Superior temporal gyrus (tissue), 1 donor: ENCODE measurements around the gene PC.
"Not testable (repeated sequence)": the region's sequence is repeated elsewhere in the genome, so short reads cannot be mapped to it uniquely, and the experiment has no call there.

Experiments
- DNase-seq: peaks from one replicate; pipeline ENCODE4 v3.0.0-alpha.2; 2016; ENCODE audit errors: extremely low spot score

Gene PC, protein sequence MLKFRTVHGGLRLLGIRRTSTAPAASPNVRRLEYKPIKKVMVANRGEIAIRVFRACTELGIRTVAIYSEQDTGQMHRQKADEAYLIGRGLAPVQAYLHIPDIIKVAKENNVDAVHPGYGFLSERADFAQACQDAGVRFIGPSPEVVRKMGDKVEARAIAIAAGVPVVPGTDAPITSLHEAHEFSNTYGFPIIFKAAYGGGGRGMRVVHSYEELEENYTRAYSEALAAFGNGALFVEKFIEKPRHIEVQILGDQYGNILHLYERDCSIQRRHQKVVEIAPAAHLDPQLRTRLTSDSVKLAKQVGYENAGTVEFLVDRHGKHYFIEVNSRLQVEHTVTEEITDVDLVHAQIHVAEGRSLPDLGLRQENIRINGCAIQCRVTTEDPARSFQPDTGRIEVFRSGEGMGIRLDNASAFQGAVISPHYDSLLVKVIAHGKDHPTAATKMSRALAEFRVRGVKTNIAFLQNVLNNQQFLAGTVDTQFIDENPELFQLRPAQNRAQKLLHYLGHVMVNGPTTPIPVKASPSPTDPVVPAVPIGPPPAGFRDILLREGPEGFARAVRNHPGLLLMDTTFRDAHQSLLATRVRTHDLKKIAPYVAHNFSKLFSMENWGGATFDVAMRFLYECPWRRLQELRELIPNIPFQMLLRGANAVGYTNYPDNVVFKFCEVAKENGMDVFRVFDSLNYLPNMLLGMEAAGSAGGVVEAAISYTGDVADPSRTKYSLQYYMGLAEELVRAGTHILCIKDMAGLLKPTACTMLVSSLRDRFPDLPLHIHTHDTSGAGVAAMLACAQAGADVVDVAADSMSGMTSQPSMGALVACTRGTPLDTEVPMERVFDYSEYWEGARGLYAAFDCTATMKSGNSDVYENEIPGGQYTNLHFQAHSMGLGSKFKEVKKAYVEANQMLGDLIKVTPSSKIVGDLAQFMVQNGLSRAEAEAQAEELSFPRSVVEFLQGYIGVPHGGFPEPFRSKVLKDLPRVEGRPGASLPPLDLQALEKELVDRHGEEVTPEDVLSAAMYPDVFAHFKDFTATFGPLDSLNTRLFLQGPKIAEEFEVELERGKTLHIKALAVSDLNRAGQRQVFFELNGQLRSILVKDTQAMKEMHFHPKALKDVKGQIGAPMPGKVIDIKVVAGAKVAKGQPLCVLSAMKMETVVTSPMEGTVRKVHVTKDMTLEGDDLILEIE

DNA sequence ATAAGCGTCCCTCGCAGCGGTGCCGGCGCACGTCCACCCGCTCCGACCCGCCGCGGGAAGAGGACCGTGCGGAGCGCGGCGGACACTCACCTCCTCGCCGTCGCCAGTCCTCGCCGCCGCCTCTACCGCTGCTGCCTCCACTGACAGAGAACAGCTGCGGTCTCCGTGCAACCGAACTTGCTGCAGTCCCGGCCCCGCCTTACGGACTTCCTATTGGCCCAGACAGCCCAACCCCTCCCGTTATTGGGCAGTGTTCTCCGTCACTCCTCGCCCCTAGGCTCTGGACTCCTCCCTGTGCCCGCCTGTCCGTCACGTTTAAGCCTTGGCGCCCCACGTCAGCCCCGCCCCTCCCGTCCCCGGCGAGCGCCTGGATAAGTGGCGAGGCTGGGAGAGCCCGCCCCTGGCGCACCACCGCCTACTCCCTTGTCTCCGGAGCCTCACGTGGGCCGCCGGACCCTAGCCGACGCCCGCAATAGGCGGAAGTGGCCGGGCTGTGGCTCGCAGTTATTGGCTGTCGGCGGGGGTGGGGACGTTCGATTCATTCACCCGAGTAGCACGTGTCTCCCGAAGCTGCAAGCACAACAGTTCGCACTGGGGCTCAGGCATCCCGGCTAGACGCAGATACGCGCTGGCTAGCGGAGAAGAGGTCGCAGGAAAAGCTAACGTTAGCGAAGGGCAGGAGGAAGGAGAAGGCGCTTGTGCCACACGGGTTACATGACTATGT is at the start of gene PC:
TSS of gene PC (minus strand) at position 152 of the 724 bp plus-strand sequence. CDS start 86,224 bp downstream, outside the sequence.
- peak; percentile 99 for DNase-seq

- no peak for DNase-seq
These were observed 48.9 kb upstream of the PC start for GRCh38 chr11:67007126-67007525.

DNA sequence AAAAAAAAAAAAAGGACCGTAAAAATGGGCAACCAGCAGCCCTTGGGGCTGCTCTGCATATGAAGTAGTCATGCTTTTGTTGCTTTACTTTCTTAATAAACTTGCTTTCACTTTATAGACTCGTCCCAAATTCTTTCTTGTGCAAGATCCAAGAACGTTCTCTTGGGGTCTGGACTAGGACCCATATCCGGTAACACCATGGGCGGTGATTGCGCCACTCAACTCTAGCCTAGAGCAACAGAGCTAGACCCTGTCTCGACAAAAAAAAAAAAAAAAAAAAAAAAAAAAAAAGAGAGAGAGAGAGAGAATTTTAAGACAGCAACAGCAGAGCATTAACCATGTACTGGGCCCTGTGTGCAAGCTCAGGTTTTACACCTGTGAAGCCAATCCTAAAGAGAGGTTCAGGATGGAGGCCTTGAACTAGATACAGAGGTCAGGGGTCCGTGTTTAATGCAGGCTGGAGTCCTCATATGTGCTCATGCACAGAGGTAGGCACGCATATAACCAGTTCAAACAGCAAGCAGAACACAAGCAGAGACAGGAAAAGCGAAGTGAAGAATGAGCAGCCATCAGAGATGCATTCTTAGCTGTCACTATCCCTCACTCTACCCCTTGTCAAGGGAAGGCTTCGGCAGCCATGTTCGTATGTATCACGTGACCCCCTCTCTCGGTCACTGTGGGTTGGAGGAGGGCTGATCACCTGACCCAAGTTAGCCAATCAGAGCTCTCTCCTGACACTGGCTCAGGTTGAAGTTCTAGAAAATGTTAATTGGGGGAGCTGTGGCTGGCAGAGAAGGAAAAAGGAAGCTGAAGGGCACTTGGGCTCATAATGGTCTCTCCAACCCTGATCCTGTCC is 48.1 kb upstream of the PC start:
- DNase-seq = no peak

- not testable (repeated sequence) for DNase-seq
These were observed 47.0 kb upstream of the PC start for GRCh38 chr11:67005200-67005599.

DNA sequence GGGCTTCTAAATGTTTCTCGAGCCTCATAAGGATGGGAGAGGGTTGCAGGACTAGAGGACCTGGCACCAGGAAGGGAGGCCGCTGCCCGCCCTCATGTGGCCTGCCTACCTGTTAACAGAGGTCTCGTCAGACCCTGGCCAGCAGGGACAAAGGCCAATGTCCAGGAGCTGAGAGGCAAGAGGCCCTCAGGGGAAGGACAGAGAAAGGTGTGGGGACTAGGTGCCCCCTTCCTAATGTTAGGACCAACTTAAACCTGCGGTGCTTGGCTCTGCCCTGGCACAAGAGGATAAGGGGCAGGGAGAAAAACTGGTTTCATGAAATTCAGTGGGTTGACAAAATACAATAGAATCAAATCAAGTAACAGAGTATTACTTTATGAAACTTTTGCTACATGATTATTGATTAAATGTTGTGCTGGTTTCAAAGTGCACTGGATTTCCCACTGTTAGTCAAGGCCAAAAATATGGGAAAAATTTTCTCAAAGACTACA is 44.8 kb upstream of the PC start:
- no peak for DNase-seq

DNA sequence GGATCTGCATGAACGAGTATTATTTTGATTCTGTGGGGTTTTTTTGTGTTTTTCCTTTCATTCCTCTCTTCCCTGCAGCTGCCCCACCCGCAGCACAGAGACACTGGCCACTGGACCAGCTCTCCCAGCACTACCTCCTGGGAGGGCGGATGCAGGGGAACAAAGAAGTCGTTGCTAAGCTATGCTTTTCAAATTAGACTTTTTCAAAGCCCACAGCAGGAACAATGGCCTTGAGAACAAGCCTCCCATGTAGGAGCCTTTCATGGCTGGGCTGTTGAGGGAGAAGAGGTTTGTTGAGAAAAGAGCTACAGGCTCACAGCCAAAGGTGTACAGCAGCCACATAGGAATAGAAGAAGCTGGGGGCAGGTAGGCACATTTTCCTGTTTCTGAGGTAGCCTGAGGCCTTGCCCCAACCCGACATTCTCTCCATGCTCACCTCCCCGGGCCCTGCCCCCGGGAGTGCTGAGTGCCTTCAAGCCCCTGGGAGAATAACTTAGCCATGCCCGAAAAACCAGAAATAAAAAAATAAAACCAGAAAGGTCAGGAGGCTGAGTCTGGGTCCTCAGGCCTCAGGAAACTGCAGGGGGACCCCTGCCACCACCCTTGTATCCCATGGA is 44.2 kb upstream of the PC start:
- no peak for DNase-seq

- no peak for DNase-seq
These were observed 43.1 kb upstream of the PC start for GRCh38 chr11:67001332-67001731.

GRCh38 chr11:66999555-66999954 is 41.4 kb upstream of the PC start:
- no peak for DNase-seq

GRCh38 chr11:66996609-66997273 is 38.6 kb upstream of the PC start:
- no peak for DNase-seq

GRCh38 chr11:66992041-66992440 is 33.9 kb upstream of the PC start:
- no peak for DNase-seq

- not testable (repeated sequence) for DNase-seq
These were observed 31.2 kb upstream of the PC start for GRCh38 chr11:66989360-66989759.

DNA sequence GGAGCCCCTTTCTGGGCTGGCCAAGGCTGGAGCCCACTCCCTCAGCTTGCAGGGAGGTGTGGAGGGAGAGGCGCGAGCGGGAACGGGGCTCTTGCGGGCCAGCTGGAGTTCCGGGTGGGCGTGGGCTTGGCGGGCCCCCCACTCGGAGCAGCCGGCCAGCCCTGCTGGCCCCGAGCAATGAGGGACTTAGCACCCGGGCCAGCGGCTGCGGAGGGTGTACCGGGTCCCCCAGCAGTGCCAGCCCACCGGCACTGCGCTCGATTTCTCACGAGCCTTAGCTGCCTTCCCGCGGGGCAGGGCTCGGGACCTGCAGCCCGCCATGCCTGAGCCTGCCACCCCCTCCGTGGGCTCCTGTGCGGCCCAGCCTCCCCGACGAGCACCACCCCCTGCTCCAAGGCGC is 30.6 kb upstream of the PC start:
- not testable (repeated sequence) for DNase-seq

DNA sequence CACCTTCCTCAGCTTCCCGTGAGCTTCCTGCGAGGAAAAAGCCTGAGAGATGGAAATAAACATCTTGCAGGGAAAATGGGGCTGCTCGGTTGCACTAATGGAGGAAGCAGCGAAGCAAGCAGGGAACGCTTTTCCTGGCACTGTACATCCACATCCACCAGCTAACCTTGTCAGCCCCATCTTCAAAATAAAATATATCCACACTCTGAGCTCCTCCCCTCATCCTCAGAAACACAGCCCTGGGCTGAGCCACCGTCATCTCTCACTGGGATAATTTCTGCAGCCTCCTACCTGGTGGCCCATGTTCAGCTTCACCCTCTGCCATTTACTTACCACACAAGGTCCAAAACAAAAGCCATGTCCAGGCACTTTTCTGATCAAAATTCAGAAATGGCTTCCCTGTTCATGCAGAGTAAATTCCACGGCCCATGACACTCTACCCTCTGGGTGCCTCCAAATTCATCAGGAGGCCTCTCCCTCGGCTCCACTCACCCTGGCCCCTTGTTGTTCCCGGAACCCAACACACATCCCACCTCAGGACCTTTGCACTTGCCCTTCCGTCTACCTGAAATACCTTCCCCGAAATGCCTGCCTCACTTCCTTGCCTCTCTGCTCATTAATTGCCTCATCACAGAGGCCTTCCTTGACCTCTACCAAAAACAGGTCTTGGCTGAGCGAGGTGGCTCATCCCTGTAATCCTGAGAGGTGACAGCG is 29.9 kb upstream of the PC start:
- DNase-seq = no peak

DNA sequence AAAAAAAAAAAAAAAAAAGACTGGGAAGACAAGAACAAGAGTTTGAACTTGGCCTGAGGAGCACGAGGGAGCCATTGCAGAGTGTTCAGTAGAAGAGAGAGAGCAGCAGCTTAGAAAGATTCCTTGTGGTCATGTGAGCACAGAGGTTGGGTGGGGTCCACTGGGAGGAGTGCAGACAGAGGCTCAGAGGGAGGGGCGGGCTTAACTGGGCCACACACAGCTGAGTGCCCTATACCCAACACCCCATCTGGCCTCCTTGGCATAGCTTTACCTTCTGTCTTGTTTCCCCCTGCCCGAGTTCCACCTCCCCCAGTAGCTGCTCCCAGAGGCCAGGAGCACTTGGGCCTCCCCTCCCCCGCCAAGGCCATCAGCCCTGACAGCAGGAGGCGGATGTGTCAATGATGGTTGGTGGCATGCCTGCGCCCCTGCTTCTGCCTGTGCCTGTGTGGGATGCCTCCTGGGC is 29.0 kb upstream of the PC start:
- DNase-seq = no peak

DNA sequence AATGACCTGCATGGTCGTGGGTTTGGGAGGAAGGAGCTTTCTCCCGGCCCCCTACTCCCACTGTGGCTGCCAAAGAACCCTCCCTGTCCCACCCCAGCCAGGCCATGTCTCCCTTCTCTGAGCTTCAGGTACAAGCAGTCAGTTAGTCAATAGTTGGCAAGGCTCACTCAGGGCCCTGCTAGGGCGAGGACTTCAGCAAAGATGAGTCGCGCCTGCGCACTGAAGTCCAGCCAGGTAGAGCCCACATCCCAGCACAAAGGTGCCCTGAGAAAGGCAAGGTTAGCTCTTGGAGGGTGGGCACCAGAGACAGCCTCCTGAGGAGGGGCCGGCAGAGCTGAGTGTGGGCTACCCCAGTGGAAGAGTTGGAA is 28.0 kb upstream of the PC start:
- DNase-seq = no peak

DNA sequence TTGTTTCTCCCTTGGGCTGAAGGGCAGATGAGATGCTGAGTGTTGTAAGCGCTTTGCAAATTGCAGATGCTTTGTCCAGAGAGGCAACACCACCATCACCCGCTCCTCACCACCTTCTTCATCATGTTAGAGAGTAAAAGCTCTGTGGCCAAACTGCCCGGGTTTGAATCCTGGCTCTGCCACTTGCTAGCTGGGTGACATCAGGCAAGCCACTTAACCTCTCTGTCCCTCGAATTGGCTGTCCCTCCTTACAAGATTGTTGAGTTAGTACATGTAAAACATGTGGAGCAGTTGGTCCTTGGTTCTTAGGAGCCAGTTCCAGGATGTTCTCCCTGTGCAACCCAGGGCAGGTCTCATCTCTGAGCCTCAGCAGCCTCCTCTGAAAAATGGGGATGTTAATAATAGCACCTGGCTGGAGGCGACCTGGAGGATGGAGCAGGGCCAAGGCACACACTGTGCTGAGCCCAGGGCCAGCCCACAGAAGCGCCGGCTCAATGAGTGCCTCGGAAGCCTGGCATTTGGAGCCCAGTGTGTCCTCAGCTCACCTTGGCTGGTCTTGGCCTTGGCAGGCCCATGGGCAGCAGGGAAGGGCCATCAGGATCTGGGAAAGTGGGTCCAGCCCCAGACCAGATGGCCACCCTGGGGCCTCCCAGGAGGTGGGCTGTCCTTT is 27.5 kb upstream of the PC start:
- no peak for DNase-seq

DNA sequence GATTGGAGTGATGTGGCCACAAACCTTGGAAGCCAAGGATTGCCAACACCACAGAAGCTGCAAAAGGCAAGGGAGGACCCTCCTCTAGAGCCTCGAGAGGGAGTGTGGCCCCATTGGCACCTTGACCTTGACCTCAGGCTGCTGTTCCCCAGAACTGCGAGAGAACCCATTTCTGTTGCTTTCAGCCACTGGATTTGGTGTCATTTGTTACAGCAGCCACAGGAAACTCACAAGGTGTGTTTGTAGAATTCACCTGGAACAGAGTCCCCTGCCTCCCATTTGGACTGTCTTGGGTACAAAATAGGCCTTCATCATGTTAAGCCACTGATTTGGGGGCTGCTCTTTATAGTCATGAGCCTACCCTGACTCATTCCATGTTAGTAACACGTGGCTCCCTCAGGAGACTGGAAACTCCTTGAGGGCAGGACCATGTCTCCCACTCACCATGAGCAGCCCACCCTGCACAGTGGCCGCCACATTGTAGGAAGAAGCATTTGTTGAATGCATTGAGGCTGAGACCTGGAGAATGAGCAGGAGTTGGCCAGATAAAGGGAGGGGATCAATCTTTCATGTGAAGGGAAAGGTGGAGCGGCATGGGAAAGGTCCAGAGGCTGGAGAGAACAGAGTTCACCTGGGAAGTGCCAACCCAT is 25.2 kb upstream of the PC start:
- no peak for DNase-seq
